ENCODE measurements around the gene BRD2. TPM values are rescaled to one million over a fixed set of nuclear protein-coding genes. Genes with fewer than 3 reads are reported as not detected.

The BRD2 gene
- total RNA-seq, 3 donors from 2014 or later: 133 to 195 (median 168) TPM

DNA sequence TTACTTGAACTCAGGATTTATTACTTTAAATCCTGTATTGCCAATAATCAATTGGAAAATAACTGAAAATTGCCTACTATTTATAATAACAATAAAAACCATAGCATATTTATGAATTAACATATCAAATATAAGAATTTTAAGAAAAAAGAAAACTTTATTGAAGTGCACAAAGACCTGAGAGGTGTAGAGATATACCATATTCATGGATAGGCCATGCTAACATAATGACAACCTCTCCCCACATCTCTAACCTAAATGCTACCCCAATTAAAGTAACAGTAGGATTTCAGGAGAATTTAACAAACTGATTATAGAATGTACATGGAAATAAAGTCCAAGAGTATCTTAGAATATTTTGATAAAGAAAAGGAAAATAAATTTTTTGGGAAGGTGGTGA, 22.4 kb upstream of the BRD2 start:
- H3K9me3 ChIP-seq: peaks cover 3% of the 10 kb centered on the region
- H3K4me1 ChIP-seq (ENCODE audit: low read depth): peaks cover 14% of the 10 kb centered on the region
- H3K4me3 ChIP-seq: no peak overlapping the region
- no peak for DNase-seq
- intact Hi-C loops (cut with DNase I, micrococcal nuclease): loop anchor here in 1 of 2 donors (10.0 kb wide), 1 partner anchor 61 kb away; no protein-coding TSS in a partner anchor
- no peak for ATAC-seq
- TF ChIP-seq, protein P1, sequence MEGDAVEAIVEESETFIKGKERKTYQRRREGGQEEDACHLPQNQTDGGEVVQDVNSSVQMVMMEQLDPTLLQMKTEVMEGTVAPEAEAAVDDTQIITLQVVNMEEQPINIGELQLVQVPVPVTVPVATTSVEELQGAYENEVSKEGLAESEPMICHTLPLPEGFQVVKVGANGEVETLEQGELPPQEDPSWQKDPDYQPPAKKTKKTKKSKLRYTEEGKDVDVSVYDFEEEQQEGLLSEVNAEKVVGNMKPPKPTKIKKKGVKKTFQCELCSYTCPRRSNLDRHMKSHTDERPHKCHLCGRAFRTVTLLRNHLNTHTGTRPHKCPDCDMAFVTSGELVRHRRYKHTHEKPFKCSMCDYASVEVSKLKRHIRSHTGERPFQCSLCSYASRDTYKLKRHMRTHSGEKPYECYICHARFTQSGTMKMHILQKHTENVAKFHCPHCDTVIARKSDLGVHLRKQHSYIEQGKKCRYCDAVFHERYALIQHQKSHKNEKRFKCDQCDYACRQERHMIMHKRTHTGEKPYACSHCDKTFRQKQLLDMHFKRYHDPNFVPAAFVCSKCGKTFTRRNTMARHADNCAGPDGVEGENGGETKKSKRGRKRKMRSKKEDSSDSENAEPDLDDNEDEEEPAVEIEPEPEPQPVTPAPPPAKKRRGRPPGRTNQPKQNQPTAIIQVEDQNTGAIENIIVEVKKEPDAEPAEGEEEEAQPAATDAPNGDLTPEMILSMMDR (IDR thresholded peaks at IDR 0.05): no peak
- no peaks in the 10 kb centered on the region for H3K36me3 ChIP-seq (ENCODE audit: low read depth)

DNA sequence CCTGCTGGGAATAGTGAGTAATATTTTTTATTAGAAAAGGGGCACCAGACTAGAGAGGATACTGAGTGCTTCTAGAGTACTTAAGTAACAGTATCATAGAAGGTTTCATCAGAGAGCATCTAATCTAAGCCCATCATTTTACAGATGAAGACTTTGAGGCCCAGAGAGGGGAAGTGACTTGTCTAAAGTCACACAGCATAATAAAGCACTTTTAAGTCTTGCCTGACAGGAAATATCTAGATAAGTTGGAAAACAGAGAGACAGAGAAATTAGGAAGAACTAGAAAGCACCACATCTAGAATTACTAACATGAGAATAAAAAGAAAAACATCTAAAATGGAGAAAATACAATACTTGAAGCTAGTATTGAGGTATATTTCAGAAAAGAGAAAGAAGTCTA, 21.5 kb upstream of the BRD2 start:
- H3K36me3 ChIP-seq (ENCODE audit: low read depth): no peaks in the 10 kb centered on the region

GRCh38 chr6:32947552-32948465, 20.6 kb upstream of the BRD2 start:
- Histone ChIP-seq H3K4me3 (no peak overlapping the region), H3K9me3 (peaks cover 3% of the 10 kb centered on the region), H3K4me1 (ENCODE audit: low read depth) (peaks cover 16% of the 10 kb centered on the region), H3K36me3 (ENCODE audit: low read depth) (no peaks in the 10 kb centered on the region)
- ATAC-seq: peak; percentile 66
- intact Hi-C loops (cut with DNase I, micrococcal nuclease): loop anchor here in 1 of 2 donors (10.0 kb wide), 1 partner anchor 63 kb away; no protein-coding TSS in a partner anchor
- DNase-seq: peak in 2 of 3 donors; percentile 58 to 80
- TF ChIP-seq, protein P1 (IDR thresholded peaks at IDR 0.05): peak; percentile 50

More for the DNA sequence above, 21.5 kb upstream of the BRD2 start:
- TF ChIP-seq, protein P1 (IDR thresholded peaks at IDR 0.05): no peak
- Histone ChIP-seq H3K9me3 (peaks cover 3% of the 10 kb centered on the region), H3K4me1 (ENCODE audit: low read depth) (peaks cover 14% of the 10 kb centered on the region), H3K4me3 (no peak overlapping the region)
- intact Hi-C loops (cut with DNase I, micrococcal nuclease): loop anchor here in 1 of 2 donors (10.0 kb wide), 1 partner anchor 62 kb away; no protein-coding TSS in a partner anchor
- ATAC-seq (no peak), DNase-seq (no peak)

- DNase-seq: no peak
- intact Hi-C loops (cut with DNase I, micrococcal nuclease): loop anchor here in 1 of 2 donors (10.0 kb wide), 1 partner anchor 64 kb away; no protein-coding TSS in a partner anchor
- Histone ChIP-seq H3K36me3 (ENCODE audit: low read depth) (no peaks in the 10 kb centered on the region), H3K4me3 (no peak overlapping the region), H3K9me3 (peaks cover 3% of the 10 kb centered on the region), H3K4me1 (ENCODE audit: low read depth) (peaks cover 20% of the 10 kb centered on the region)
- ATAC-seq: no peak
- TF ChIP-seq, protein P1 (IDR thresholded peaks at IDR 0.05): no peak
These were observed 19.3 kb upstream of the BRD2 start for GRCh38 chr6:32949113-32949512.

DNA sequence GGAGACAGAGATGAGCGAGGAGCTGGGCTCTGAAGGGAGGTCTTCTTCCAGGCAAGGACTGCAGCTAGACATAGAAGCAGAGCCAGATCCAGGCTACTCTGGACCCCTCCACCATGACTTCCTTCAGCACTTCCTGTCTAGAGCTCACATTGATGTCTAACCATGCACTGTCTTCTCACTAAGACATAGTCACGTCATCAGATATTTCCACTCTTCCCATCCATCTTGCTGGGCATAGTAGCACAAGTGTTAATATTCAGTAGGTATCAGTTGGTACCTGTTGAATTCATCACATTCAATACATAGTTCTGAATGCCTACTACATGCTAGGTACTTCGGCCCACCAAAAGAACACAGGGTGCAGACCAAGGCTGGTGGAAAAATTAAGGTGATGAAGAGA, 18.4 kb upstream of the BRD2 start:
- H3K4me3 ChIP-seq: no peak overlapping the region
- H3K9me3 ChIP-seq: peaks cover 3% of the 10 kb centered on the region
- TF ChIP-seq, protein P1 (IDR thresholded peaks at IDR 0.05): no peak
- intact Hi-C loops (cut with DNase I, micrococcal nuclease): no loop called here
- H3K36me3 ChIP-seq (ENCODE audit: low read depth): no peaks in the 10 kb centered on the region
- no peak for ATAC-seq
- no peak for DNase-seq
- H3K4me1 ChIP-seq (ENCODE audit: low read depth): peaks cover 11% of the 10 kb centered on the region

Measured in mucosa of descending colon (tissue), 3 donors.